ENCODE results near the gene BHLHE40. TPM values are rescaled to one million over a fixed set of nuclear protein-coding genes. Genes with fewer than 3 reads are reported as not detected.
"Not testable (repeated sequence)": the region's sequence is repeated elsewhere in the genome, so short reads cannot be mapped to it uniquely, and the experiment has no call there.

The BHLHE40 gene
- total and polyA plus RNA-seq, 2 of the 13 experiments (the other 11 are each of a cell fraction or from before 2014, with no cell fraction given): 1.8 to 51.0 TPM

DNA sequence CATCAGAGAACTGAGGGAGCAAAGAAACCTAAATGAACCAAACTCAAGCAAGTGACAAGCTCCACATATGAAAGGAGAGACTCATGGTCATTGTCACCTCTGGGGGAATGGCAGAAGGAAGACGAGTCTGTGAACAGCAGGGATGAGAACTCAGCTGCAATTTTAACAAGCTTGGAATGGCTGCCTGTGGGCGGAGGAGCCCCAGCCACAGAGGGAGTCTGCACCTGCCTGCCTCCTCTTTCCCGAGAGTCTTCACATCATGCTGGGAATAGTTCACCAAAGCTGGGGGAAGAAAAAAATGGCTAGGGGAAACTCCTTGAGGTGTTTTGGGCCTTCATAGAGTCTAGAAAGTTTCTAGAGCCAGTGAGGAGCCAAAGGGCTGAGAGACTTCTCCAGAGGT, 21.3 kb upstream of the BHLHE40 start:
- H3K79me2 ChIP-seq (ENCODE audit: insufficient read depth, low read length): no peaks in the 10 kb centered on the region
- TF ChIP-seq NR2F2 (IDR thresholded peaks at IDR 0.05; ENCODE audit: borderline replicate concordance, low read depth) (no peak), MXI1 (IDR thresholded peaks at IDR 0.05; ENCODE audit: borderline replicate concordance, low read depth, low read length) (no peak), MLLT10 (CRISPR knock-in tag; IDR thresholded peaks at IDR 0.05) (no peak), HMG20B (CRISPR knock-in tag; conservative IDR thresholded peaks at IDR 0.05) (no peak), HMGA1 (CRISPR knock-in tag; conservative IDR thresholded peaks at IDR 0.05) (no peak), ZSCAN25 (CRISPR knock-in tag; IDR thresholded peaks at IDR 0.05) (no peak), CREB3 (CRISPR knock-in tag; IDR thresholded peaks at IDR 0.05) (no peak), KAT2B (IDR thresholded peaks at IDR 0.05; ENCODE audit: borderline replicate concordance, low read depth, low read length) (no peak)
- 21% methylated on average over 3 of the region's 3 CpGs for WGBS (ENCODE audit: low lambda C conversion rate)
- intact Hi-C loops (cut with micrococcal nuclease; ENCODE audit: unreplicated experiment): no loop called here
- in situ Hi-C loops (cut with HindIII; ENCODE audit: extremely low pct_ligation_motif_present, low pct_unique_long_range_greater_than_20kb): no loop called here
- no peaks in the 10 kb centered on the region for H4K20me1 ChIP-seq (ENCODE audit: insufficient read depth, low read length)
- H3K27ac ChIP-seq (ENCODE audit: extremely low read length, insufficient read depth, low read length): no peak overlapping the region
- H2AFZ ChIP-seq (ENCODE audit: low read length): no peak overlapping the region
- ChIA-PET POLR2A (no interaction called here), CTCF (ENCODE audit: low intra/inter-chr PET ratio, low total read pairs) (no interaction called here)
- ATAC-seq: no peak; the same call in 2 of the 3 replicates
- no peak overlapping the region for H3K4me3 ChIP-seq (replicated peaks in 1 of 3; ENCODE audit: insufficient read depth in 1 of 3, low read depth in 2 of 3, low read length in 3 of 3)
- FAIRE-seq: no peak
- no peaks in the 10 kb centered on the region for H3K27me3 ChIP-seq (ENCODE audit: control insufficient read depth in 1 of 2, insufficient read depth in 2 of 2, low read length in 2 of 2)
- no peak overlapping the region; the same call in 1 of the 2 replicates for H3K4me2 ChIP-seq (ENCODE audit: low read depth, low read length)
- H3K9me3 ChIP-seq (ENCODE audit: low read length): peaks cover 7% of the 10 kb centered on the region; the same call in 1 of the 2 replicates
- no TSS peak for BruUV-seq (replicated peaks)
- no peak overlapping the region for H3K9ac ChIP-seq (ENCODE audit: insufficient read depth, low read depth, low read length)
- no peak for DNase-seq (ENCODE audit: low spot score)
- peaks cover 12% of the 10 kb centered on the region for H3K4me1 ChIP-seq (ENCODE audit: insufficient read depth, low read length)
- H3K36me3 ChIP-seq (replicated peaks in 1 of 2; ENCODE audit: control insufficient read depth in 1 of 2, insufficient read depth in 2 of 2, low read length in 2 of 2): no peaks in the 10 kb centered on the region

DNA sequence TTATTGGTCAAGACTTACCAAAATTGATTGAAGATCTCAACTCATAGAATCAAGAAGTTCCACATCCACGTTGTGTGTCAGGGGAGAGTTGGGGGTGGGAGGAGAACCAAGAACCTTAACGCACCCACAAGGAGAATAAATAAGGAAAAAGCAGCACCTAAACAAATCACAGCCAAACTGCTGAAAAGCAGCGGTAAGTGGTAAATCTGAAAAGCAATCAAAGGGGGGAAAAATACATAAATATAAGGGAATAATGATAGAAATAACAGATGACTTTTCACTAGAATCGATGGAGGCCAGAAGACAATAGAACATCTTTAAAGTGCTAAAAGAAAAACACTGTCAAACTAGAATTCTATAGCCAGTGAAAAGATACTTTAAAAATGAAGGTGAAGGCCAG, 20.1 kb upstream of the BHLHE40 start:
- in situ Hi-C loops (cut with HindIII; ENCODE audit: extremely low pct_ligation_motif_present, low pct_unique_long_range_greater_than_20kb): no loop called here
- Histone ChIP-seq H3K27ac (ENCODE audit: extremely low read length, insufficient read depth, low read length) (no peak overlapping the region), H3K27me3 (ENCODE audit: control insufficient read depth in 1 of 2, insufficient read depth in 2 of 2, low read length in 2 of 2) (no peaks in the 10 kb centered on the region), H3K9me3 (ENCODE audit: low read length) (peaks cover 7% of the 10 kb centered on the region; the same call in 1 of the 2 replicates), H4K20me1 (ENCODE audit: insufficient read depth, low read length) (no peaks in the 10 kb centered on the region), H3K36me3 (replicated peaks in 1 of 2; ENCODE audit: control insufficient read depth in 1 of 2, insufficient read depth in 2 of 2, low read length in 2 of 2) (no peaks in the 10 kb centered on the region), H3K4me2 (ENCODE audit: low read depth, low read length) (no peak overlapping the region), H3K79me2 (ENCODE audit: insufficient read depth, low read length) (no peaks in the 10 kb centered on the region), H3K4me3 (replicated peaks in 1 of 3; ENCODE audit: insufficient read depth in 1 of 3, low read depth in 2 of 3, low read length in 3 of 3) (no peak overlapping the region), H3K9ac (ENCODE audit: insufficient read depth, low read depth, low read length) (no peak overlapping the region), H3K4me1 (ENCODE audit: insufficient read depth, low read length) (peaks cover 7% of the 10 kb centered on the region; the same call in 1 of the 2 replicates), H2AFZ (ENCODE audit: low read length) (no peak overlapping the region)
- POLR2A ChIA-PET: no interaction called here
- WGBS (ENCODE audit: low lambda C conversion rate): 22% methylated on average over 4 of the region's 4 CpGs
- ATAC-seq (no peak), DNase-seq (ENCODE audit: low spot score) (no peak), FAIRE-seq (no peak)
- no TSS peak for BruUV-seq (replicated peaks)
- intact Hi-C loops (cut with micrococcal nuclease; ENCODE audit: unreplicated experiment): no loop called here
- CTCF ChIA-PET (ENCODE audit: low intra/inter-chr PET ratio, low total read pairs): no interaction called here
- TF ChIP-seq ZNF552 (CRISPR knock-in tag; IDR thresholded peaks at IDR 0.05; ENCODE audit: borderline replicate concordance) (no peak), ZNF317 (CRISPR knock-in tag; IDR thresholded peaks at IDR 0.05) (peak; percentile 99)

DNA sequence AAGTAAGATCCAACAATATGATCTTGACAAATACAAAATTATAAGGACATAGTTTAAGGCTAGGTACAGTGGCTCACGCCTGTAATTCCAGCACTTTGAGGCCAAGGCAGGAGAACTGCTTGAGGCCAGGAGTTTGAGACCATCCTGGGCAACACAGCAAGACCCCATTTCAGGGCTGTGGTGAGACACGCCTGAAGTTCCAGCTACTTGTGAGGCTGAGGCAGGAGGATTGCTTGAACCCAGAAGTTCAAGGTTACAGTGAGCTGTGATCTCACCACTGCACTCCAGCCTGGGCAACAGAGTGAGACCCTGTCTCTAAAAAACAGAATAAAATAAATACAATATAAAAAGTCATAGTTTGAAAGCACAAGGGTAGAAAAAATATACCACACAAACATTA, 17.4 kb upstream of the BHLHE40 start:
- CTCF ChIA-PET (ENCODE audit: low intra/inter-chr PET ratio, low total read pairs); ATAC-seq; H3K9ac ChIP-seq (ENCODE audit: insufficient read depth, low read depth, low read length); H2AFZ ChIP-seq (ENCODE audit: low read length); H3K4me2 ChIP-seq (ENCODE audit: low read depth, low read length); H3K27ac ChIP-seq (ENCODE audit: extremely low read length, insufficient read depth, low read length); H3K9me3 ChIP-seq (ENCODE audit: low read length); DNase-seq (ENCODE audit: low spot score); FAIRE-seq; H4K20me1 ChIP-seq (ENCODE audit: insufficient read depth, low read length); in situ Hi-C loops (cut with HindIII; ENCODE audit: extremely low pct_ligation_motif_present, low pct_unique_long_range_greater_than_20kb); POLR2A ChIA-PET; H3K4me3 ChIP-seq (replicated peaks in 1 of 3; ENCODE audit: insufficient read depth in 1 of 3, low read depth in 2 of 3, low read length in 3 of 3); H3K27me3 ChIP-seq (ENCODE audit: control insufficient read depth in 1 of 2, insufficient read depth in 2 of 2, low read length in 2 of 2); H3K36me3 ChIP-seq (replicated peaks in 1 of 2; ENCODE audit: control insufficient read depth in 1 of 2, insufficient read depth in 2 of 2, low read length in 2 of 2); intact Hi-C loops (cut with micrococcal nuclease; ENCODE audit: unreplicated experiment); H3K79me2 ChIP-seq (ENCODE audit: insufficient read depth, low read length); H3K4me1 ChIP-seq (ENCODE audit: insufficient read depth, low read length); BruUV-seq (replicated peaks): not testable (repeated sequence)
- WGBS (ENCODE audit: low lambda C conversion rate): 6% methylated on average over 2 of the region's 2 CpGs
